GM19023 (cell line): Measurements from ENCODE around the gene PTTG1IP.
"Not testable (repeated sequence)": the region's sequence is repeated elsewhere in the genome, so short reads cannot be mapped to it uniquely, and the experiment has no call there.

Experiments used
- ATAC-seq: cut with Tn5 transposase; IDR thresholded peaks from one replicate; pipeline ENCODE4 v1.9.1; 2021; ENCODE audit warnings: mild to moderate bottlenecking, moderate library complexity; ENCODE audit not compliant: unreplicated experiment

Gene PTTG1IP

GRCh38 chr21:44883250-44883649 lies 9.8 kb upstream of the PTTG1IP start:
- no peak for ATAC-seq

DNA sequence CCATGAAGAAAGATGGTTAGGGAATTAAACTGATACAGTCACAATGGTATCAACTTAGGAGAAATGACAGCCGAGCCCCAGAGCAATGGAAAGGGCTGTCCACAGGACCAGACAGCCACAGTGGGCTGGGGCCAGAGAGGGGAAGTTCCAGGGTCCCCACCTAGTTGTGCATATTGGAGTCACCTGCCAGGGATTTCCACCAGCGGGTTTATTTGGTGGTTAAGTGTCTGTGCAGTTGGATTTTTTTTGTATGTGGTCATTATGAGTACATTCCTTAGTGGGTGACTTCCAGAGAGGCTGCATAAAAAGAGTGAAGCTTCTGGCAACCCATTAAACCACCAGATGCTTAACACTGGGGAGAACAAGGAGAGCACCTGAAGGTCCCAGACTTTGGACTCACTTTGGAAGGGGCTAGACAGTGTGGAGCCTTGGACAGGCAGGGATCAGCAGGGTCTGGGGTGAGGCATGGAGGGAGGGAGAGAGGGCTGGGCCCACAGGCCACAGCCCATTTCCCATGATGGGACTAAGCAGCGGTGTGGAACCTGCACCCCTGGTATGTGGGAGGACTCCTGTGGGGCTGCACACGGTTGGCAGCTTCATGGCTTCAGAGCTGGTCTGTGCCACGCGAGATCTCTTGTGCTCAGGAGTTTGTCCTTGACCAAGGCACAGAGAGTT lies 7.8 kb upstream of the PTTG1IP start:
- no peak for ATAC-seq

DNA sequence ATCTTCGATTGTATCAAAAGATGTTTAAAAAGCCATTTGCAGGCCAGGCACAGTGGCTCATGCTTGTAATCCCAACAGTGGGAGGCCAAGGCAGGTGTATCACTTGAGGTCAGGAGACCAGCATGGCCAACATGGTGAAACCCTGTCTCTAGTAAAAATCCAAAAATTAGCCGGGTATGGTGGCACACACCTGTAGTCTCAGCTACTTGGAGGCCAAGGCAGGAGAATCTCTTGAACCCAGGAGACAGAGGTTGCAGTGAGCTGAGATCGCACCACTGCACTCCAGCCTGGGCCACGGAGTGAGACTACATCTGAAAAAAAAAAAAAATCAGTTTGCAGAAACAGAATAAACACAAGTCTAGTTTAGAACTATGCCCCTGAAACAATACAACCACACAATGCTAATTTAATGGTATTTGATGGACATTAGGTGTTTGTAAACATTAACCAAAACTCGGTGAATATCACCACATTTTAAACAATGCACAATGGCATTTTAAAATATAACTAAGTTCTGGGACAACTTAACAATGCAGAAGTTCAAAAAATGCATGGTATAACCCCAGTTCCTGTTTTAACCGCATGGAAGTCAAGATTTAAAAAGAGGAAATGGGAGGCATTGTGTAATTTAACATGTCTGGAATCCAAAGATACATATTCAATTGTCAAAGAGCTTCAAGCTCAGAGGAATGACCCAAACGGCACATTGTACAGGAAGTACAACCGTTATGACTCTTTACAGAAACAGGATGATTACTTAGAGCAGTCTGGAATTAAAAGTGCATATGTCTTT lies 7.1 kb upstream of the PTTG1IP start:
- no peak for ATAC-seq

- not testable (repeated sequence) for ATAC-seq
These were observed 5.7 kb upstream of the PTTG1IP start for GRCh38 chr21:44879238-44879637.

- no peak for ATAC-seq
These were observed 4.8 kb upstream of the PTTG1IP start for GRCh38 chr21:44878053-44878982.

DNA sequence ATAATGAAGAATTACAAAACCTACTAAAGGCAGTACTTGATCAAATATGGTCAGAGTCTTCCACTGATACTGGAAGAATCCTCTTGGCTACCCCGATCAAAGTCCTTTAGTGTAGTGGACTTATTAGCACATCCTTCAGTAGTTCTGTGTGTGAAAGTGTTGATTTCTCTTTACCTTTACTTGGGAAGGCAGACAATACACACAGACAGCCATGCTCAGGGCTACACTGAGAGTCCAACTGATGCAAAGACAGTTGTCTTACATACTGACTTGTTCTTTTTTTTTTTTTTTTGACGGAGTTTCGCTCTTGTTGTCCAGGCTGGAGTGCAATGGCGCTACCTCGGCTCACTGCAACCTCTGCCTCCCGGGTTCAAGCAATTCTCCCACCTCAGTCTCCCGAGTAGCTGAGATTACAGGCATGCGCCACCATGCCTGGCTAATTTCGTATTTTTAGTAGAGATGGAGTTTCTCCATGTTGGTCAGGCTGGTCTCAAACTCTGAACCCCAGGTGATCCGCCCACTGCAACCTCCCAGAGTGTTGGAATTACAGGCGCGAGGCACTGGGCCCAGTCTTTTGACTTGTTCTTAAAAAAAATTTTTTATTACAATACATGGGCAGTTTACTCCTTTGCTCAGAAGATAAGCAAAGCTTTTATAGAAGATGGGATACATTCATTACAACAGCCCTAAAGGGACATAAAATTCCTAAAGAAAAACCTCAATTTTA lies 3.5 kb upstream of the PTTG1IP start:
- no peak for ATAC-seq

GRCh38 chr21:44875316-44875700 lies 1.8 kb upstream of the PTTG1IP start:
- no peak for ATAC-seq

DNA sequence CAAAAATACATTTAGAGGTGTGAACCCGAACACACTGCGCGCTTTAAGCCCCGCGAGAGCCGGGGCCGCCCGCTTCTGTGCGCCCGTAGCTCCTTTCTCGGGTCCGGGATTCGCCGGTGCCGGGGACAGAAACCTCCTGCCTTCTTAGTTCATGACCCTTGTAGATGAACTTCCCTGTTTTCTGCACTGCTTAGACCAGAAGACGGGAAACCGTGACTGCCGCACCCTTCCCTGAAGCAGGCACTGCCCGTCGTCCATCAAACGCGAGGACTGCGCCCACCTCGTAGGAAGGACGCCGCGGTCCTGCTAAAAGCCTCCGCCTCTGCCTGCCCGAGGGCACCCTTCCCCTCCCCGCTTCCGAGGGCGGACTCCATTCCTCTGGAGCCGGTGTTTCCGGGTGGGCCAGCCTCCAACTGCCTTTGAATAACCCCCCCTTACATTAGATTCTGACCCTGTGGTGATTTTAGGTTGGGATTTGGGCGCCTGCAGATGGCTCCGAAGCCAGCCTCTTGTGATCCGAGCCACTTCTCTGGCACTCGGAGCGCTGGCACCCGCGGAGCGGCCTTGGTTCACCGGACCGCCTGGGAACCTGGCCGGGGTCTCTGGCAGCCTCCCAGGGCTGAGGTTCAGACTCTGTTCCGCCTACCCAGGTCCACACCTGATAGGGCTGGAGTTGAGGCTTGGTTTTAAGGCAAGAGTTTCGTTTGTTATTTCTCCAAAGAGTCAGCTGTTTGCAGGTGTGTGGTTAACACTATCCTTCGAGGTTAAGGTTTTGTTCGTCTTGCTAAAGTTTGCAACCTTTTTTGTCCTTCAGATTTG lies 1.2 kb upstream of the PTTG1IP start:
- no peak for ATAC-seq

- ATAC-seq: no peak
These were observed 678 bp upstream of the PTTG1IP start for GRCh38 chr21:44874240-44874496.

DNA sequence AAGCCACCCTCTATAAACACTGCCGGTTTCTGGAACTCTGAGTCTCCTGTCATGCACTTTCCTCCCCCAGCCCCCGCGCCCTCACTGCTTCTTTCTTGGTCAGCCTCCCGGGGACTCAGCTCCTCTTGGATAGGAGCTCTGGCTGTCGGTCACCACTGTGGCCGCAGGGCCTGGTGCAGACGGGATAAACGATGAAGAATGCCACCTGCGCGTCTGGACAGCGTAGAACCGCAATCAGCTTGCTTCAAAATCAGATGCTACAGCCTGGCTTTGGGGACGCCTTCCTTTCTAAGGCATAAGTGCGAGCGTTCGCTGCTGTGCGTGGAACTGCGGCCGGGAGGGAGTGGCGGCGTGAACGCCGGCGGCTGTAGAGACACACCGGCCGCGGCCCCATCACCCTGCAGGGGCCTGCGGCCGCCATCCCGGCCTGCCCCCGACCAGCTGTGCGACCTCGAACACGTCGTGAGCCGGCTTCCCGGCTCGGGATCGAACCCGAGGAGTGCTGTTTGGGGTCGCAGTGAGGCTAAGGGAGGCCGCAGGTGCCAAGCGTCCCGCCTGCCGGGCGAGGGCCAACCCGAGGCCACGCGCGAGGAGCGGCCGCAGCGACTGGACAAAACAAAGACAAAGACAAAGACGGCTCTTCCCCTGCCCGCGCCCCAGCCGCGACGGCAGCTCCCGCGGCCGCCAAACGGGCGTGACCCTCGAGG lies 688 bp downstream of the PTTG1IP start:
- no peak for ATAC-seq

DNA sequence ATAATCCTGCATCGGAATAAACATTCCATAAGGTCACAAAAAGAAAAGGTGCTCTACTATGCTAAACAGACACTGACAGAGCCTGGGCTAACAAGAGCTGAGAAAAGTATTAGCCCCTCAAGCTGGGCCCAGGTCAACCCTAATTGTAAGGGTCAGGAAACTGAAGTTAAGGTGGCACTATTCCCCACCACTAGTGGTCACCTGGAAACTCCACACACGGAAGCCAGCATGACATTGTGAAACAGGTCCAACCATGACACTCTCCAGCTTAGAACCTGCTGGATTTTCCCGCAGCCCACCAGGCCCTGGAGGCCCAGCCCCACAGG lies 1.2 kb downstream of the PTTG1IP start:
- ATAC-seq: no peak

DNA sequence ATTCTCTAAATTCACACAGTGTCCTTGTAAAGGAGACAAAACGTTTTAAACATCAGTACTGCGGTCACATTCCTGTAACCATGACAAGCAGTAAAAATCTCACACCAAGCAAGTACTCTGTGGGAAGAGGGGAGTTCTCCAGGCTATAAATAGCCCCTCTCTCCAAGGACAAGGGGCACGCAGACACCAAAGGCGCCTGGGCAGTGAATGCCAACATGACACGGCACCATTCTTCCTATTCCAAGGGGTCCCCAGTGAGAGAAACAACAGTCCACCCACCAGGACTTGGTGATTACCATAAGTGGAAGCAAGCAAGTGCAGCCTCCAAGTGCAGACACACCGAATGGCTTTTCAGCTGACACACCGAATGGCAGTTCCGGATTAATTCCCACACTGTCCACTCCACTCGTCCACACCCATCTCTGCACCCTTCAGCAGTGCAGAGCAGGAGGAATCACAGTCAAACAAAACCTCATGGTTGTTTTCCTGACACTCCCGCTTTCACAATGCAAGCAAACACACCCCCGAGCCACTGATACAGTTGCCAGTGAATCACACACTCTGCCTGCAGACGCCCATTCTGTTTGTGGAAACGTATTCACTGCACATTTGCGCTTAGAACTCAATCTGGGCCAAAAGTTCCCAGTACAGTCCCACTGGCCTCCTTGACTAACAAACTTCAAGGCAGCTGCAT lies 1.8 kb downstream of the PTTG1IP start:
- no peak for ATAC-seq

GRCh38 chr21:44870748-44871495 lies 2.6 kb downstream of the PTTG1IP start:
- ATAC-seq: no peak

DNA sequence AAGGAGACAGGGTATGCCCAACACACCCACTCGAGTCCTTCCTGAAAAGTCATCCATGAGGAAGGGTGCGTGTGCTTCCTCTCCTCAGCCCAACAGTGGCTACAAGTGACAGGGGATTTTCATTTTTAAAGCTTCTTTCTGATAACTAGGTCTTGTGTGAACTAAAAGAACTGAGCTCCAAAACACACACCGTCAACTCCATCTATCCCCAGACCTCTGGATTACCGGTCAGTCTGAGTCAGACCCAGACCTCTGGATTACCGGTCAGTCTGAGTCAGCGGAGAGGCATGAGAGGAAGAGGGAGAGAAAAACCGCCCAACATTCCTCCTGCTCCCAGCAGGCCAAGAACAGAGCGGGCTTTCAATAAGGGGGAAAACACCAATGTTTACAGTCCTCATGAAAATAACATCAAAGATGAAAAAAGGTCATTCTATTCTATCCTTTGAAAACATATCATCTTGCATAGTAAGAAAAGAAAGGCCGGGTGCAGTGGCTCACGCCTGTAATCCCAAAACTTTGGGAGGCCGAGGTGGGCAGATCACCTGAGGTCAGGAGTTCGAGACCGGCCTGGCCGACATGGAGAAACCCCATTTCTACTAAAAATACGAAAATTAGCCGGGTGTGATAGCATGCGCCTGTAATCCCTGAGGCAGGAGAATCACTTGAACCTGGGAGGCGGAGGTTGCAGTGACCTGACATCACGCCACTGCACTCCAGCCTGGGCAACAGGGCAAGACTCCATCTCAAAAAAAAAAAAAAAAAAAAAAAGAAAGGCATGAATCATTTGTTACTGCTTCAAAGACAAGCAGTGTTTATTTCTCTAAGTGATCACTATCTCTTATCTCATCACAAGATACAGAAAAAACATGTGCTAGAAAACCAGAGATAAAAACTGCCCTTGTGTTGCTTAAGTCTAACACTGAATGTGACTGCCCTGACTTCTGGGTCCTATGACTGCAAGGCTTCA lies 3.4 kb downstream of the PTTG1IP start:
- ATAC-seq: no peak

DNA sequence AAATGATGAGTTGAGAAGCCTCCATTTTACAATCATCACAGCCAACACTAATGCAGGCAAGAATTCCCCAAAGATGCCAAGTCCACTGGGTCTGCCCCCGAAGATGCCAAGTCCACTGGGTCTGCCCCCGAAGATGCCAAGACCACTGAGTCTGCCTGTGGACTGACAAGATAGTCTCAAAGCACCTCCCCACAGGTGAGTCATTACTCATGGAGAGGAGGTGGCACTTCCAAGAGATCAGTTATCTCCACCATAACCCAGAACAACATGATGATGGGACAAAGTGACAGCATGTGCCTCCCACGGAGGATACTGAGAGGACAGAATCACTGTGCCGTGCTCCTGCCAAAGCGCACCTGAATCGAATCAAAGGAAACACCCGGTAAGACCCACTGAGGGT lies 4.8 kb downstream of the PTTG1IP start:
- no peak for ATAC-seq

- no peak for ATAC-seq
These were observed 5.3 kb downstream of the PTTG1IP start for GRCh38 chr21:44867999-44868700.

- ATAC-seq: no peak
These were observed 6.0 kb downstream of the PTTG1IP start for GRCh38 chr21:44867464-44867863.
